Mucosa of rectum (tissue), 2 donors: ENCODE results near the gene XPR1.

Experiments
- H3K27ac ChIP-seq, 2 donors: one replicate each; pipeline ENCODE4 v1.7.0; 2013; ENCODE audit warnings: inconsistent platforms in 2 of 2, low read depth in 2 of 2, low read length in 2 of 2
- H3K27me3 ChIP-seq, 2 donors: one replicate each; pipeline ENCODE4 v1.7.0; 2013; ENCODE audit warnings: low read length in 2 of 2; ENCODE audit not compliant: control insufficient read depth in 2 of 2, insufficient read depth in 2 of 2
- H3K36me3 ChIP-seq, 2 donors: one replicate each; pipeline ENCODE4 v1.7.0; 2013; ENCODE audit warnings: low read length in 2 of 2; ENCODE audit not compliant: control insufficient read depth in 2 of 2, insufficient read depth in 2 of 2
- H3K4me1 ChIP-seq, 2 donors: one replicate each; pipeline ENCODE4 v1.7.0; 2013; ENCODE audit warnings: low read length in 2 of 2, mild to moderate bottlenecking in 1 of 2; ENCODE audit not compliant: control insufficient read depth in 2 of 2, insufficient read depth in 2 of 2
- H3K4me3 ChIP-seq, 2 donors: one replicate each; pipeline ENCODE4 v1.7.0; 2013; ENCODE audit warnings: low read length in 2 of 2
- H3K9ac ChIP-seq, 2 donors: one replicate each; pipeline ENCODE4 v1.7.0; 2013; ENCODE audit warnings: low read length in 2 of 2, low read depth in 1 of 2, mild to moderate bottlenecking in 1 of 2
- H3K9me3 ChIP-seq, 2 donors: one replicate each; pipeline ENCODE4 v1.7.0; 2013; ENCODE audit warnings: low read length in 2 of 2; ENCODE audit not compliant: control insufficient read depth in 2 of 2
- donor health status: healthy.
- donor health status: Normal muscosa, but diverticular disease.

Gene XPR1

DNA sequence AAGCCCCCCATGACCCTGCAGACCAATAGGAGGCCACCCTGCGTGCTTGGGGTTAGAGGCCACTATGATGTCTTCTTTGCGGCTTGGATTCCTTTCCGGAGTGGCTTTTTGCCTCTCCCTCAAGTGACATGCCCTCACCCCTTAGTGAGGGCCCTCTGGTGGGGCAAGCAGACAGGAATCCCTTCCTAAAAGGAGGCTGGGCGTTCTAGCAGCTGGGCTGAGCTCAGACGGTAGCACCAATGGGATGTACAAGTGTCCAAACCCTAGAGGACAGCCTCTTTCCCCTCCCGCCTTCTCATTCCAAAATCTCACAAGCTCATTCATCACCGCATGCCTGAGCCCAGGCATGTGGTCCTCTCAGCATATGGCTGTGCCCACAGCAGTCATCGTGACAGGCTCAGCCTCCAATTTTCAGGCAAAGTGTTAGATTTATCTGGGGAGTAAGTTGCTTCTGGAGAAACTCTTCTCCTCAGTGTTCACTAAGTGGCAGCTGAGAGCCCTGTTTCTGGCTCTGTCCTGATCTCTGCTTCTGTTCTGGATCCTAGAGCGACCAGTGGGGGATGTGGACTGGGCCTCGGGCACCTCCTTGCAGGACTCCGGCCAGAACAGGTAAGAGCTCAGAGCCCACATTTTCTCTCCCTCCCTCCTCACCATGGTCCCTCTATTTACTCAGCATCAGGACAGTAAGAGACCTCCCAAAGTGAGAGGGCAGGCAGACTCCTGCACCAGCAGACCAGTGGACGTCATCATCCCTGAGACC, 285.7 kb downstream of the XPR1 start:
- H3K27me3 ChIP-seq = peaks cover 0 to 2% of the 10 kb centered on the region in 2 donors
- peaks cover 0 to 1% of the 10 kb centered on the region in 2 donors for H3K4me1 ChIP-seq
- no peaks in the 10 kb centered on the region for H3K9me3 ChIP-seq
- H3K27ac ChIP-seq = no peak overlapping the region
- H3K36me3 ChIP-seq = no peaks in the 10 kb centered on the region
- H3K9ac ChIP-seq = no peak overlapping the region
- H3K4me3 ChIP-seq = no peak overlapping the region

DNA sequence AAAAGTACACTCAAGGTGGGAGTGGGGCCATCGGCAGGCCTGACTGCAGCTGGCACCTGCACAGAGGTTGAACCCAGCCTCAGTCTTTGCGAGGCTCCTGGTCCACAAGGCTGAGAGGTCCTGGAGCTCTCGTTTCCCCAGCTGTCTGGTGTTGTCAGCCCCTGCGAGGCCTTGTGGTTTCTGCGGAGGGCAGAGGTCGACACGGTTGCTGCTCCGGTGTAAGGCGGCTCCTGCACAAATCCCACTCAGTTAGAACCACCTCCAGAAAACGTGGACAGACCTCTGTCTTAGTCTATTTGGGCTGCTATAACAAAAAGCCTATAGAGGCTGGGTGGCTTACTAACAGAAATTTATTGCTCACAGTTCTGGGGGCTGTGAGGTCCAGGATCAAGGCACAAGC, 286.7 kb downstream of the XPR1 start:
- Histone ChIP-seq H3K9me3 (no peaks in the 10 kb centered on the region), H3K9ac (no peak overlapping the region), H3K27me3 (peaks cover 0 to under 1% of the 10 kb centered on the region in 2 donors), H3K4me1 (no peaks in the 10 kb centered on the region), H3K27ac (no peak overlapping the region), H3K4me3 (no peak overlapping the region), H3K36me3 (no peaks in the 10 kb centered on the region)

GRCh38 chr1:180919183-180919700, 287.4 kb downstream of the XPR1 start:
- Histone ChIP-seq H3K27me3 (no peaks in the 10 kb centered on the region), H3K4me1 (no peaks in the 10 kb centered on the region), H3K27ac (no peak overlapping the region), H3K9ac (no peak overlapping the region), H3K36me3 (no peaks in the 10 kb centered on the region), H3K4me3 (no peak overlapping the region), H3K9me3 (no peaks in the 10 kb centered on the region)

DNA sequence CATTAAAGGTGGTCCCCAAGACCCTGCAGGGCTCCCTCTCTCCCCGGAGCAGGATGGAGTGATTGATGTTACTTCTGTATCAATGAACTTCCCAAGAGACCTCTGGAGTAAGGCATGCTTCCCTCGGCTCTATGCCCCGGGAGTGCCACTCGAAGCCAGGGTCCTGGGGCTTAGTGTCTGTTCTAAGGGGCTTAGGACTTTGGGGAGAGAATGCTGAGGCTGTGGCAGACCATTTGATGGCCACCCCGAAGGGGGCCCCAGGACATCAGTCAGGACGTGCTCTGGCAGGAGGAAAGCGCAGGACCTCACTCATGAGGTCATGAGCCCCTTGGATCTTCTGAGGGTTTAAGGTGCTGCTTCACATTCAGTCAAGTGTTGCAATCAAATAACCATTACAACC, 288.4 kb downstream of the XPR1 start:
- Histone ChIP-seq H3K4me1 (no peaks in the 10 kb centered on the region), H3K9me3 (no peaks in the 10 kb centered on the region), H3K36me3 (no peaks in the 10 kb centered on the region), H3K9ac (no peak overlapping the region), H3K27ac (no peak overlapping the region), H3K27me3 (no peaks in the 10 kb centered on the region), H3K4me3 (no peak overlapping the region)

GRCh38 chr1:180920702-180921101, 288.9 kb downstream of the XPR1 start:
- H3K9me3 ChIP-seq = no peaks in the 10 kb centered on the region
- H3K4me1 ChIP-seq = peaks cover 4 to 5% of the 10 kb centered on the region in 2 donors
- no peaks in the 10 kb centered on the region for H3K36me3 ChIP-seq
- H3K27ac ChIP-seq = no peak overlapping the region
- H3K4me3 ChIP-seq = no peak overlapping the region
- H3K27me3 ChIP-seq = no peaks in the 10 kb centered on the region
- H3K9ac ChIP-seq = no peak overlapping the region

DNA sequence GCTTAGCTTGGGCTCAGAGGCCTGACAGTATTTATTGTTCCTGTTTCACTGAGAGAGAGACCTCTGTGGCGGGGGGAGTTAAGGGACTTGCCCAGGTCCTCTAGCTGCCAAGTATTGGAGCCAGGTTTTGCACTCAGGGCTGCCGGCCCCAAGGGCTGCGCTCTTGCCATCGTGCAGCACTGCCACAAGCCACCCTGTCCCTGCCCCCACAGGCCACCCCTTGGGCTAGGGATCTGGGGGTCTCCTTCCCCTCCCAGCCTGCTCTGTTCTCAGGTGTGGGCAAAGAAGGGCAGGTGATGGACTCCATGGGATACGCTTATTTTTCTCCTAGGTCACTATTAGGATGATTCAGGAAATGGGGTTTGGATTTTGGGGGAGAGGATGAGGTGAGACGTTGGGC, 289.6 kb downstream of the XPR1 start:
- no peak overlapping the region for H3K9ac ChIP-seq
- no peak overlapping the region for H3K4me3 ChIP-seq
- no peak overlapping the region for H3K27ac ChIP-seq
- peaks cover 6% of the 10 kb centered on the region in 2 donors for H3K4me1 ChIP-seq
- no peaks in the 10 kb centered on the region for H3K36me3 ChIP-seq
- H3K27me3 ChIP-seq = no peaks in the 10 kb centered on the region
- H3K9me3 ChIP-seq = no peaks in the 10 kb centered on the region

- Histone ChIP-seq H3K9ac (no peak overlapping the region), H3K36me3 (no peaks in the 10 kb centered on the region), H3K4me1 (peaks cover 6 to 7% of the 10 kb centered on the region in 2 donors), H3K27me3 (no peaks in the 10 kb centered on the region), H3K4me3 (no peak overlapping the region), H3K9me3 (no peaks in the 10 kb centered on the region), H3K27ac (no peak overlapping the region)
Measured at GRCh38 chr1:180921891-180922630, 290.2 kb downstream of the XPR1 start.

DNA sequence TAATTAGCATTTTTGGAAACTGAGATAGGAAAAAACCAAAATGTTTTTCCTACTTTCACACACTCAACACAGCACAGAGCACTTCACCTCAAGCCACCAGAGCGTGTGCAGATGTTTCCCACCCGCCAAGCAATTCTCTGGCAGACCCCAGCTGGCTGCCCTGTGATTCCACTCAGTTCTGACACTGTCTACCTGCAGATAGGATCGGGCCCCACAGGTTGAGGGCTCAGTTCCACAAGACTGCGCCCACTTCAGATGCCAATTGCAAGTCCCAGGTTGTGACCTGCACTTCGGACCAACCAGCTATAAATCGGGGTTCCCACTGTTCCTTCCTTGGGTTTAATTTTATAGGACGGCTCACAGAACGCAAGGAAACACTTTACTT, 290.8 kb downstream of the XPR1 start:
- Histone ChIP-seq H3K27me3 (no peaks in the 10 kb centered on the region), H3K36me3 (no peaks in the 10 kb centered on the region), H3K27ac (no peak overlapping the region), H3K4me3 (no peak overlapping the region), H3K4me1 (peaks cover 6 to 7% of the 10 kb centered on the region in 2 donors), H3K9ac (no peak overlapping the region), H3K9me3 (no peaks in the 10 kb centered on the region)

DNA sequence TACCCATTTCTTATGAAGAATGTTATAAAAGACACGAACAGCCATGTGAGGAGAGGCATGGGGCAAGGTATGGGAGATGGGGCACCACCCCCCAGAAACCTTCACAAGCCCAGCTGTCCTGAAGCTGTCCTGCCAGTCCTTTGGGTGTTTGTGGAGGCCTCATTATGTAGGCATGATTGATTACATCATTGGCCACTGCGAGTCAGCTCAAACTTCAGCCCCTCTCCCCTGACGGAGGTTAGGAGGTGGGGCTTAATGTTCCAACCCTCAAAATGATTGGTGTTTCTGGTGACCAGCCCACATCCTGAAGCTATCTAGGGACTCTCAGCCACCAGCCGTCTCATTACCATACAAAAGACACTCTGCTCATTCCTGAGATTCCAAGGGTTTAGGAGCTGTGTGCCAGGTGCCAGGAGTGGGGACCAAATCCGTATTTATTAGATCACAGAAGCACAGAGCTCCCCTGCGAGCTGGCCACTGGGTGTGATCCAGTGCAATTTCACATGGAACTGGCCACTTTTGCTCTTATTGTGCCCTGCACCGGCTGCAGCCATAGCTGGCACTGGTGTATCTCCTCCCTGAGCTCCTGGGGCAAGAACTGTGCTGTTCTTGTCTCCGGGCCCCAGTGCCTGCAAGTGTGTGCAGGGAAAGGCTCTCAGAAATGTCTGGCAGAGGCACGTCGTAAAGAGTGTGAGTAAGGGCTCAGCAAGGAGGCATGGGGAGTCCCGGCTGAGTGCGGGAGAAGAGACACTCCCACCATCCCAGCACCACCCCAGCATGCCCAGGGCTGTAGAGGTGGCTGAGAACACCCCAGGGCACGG, 291.4 kb downstream of the XPR1 start:
- no peaks in the 10 kb centered on the region for H3K27me3 ChIP-seq
- H3K9ac ChIP-seq = no peak overlapping the region
- H3K4me1 ChIP-seq = peaks cover 6 to 7% of the 10 kb centered on the region in 2 donors
- no peak overlapping the region for H3K27ac ChIP-seq
- no peaks in the 10 kb centered on the region for H3K9me3 ChIP-seq
- no peak overlapping the region for H3K4me3 ChIP-seq
- no peaks in the 10 kb centered on the region for H3K36me3 ChIP-seq

DNA sequence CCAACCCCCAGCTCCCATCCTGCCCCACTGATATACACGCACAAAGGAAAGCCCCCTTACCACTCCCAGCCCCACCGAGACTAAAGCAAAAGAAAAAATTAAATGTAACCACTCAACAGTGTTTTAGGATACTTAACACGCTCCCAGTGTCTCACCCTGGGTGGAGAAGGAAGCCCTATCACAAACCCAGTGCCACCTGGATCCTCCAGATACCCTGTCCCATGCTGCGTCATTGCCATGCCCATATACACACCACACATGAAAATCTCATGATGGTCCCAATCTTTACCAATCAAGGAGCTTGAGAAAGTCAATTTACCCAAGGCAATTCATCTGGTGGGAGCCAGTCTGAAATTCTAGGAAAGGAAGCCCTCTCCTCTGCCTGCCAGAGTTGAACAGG, 292.1 kb downstream of the XPR1 start:
- no peak overlapping the region for H3K9ac ChIP-seq
- no peak overlapping the region for H3K27ac ChIP-seq
- no peak overlapping the region for H3K4me3 ChIP-seq
- no peaks in the 10 kb centered on the region for H3K27me3 ChIP-seq
- no peaks in the 10 kb centered on the region for H3K9me3 ChIP-seq
- peaks cover 6 to 7% of the 10 kb centered on the region in 2 donors for H3K4me1 ChIP-seq
- H3K36me3 ChIP-seq = no peaks in the 10 kb centered on the region
